H1 (cell line): Measurements from ENCODE around the gene MRPS6. TPM values are rescaled to one million over a fixed set of nuclear protein-coding genes. Genes with fewer than 3 reads are reported as not detected.

ENCODE experiments used
- CTCF ChIA-PET: fragments of 300-600 bp; sonication (Branson Sonifier 250); formaldehyde crosslinking; loops from one replicate; lab custom pipeline; 2021; ENCODE audit not compliant: partially characterized antibody; lab: Charles Lee
- POLR2A ChIA-PET: fragments of 300-600 bp; sonication (Branson Sonifier 250); formaldehyde crosslinking; loops from one replicate; lab custom pipeline; 2021; ENCODE audit warnings: inconsistent platforms; ENCODE audit not compliant: partially characterized antibody; lab: Charles Lee
- DNase-seq, 2 experiments: peaks; one replicate each; pipeline versions ENCODE4 v3.0.0 to v3.0.0-alpha.2; 2010 to 2022; ENCODE audit warnings: low spot score in 2 of 2, low read depth in 1 of 2, mixed read lengths in 1 of 2
- FAIRE-seq: peaks from 2 replicates; lab custom pipeline; 2011; peaks lifted over from hg19 to GRCh38; lab: Jason Lieb, UNC
- H2AFZ ChIP-seq: 2 replicates; pipeline ENCODE4 v1.8.1; 2012; ENCODE audit warnings: low read length, inconsistent platforms
- H2AK5ac ChIP-seq: 2 replicates; pipeline ENCODE4 v1.6.1; 2013; ENCODE audit warnings: low read depth, low read length
- H2BK120ac ChIP-seq: replicated peaks from 2 replicates; pipeline ENCODE3; 2013; ENCODE audit warnings: low read depth, low read length, inconsistent platforms
- H2BK12ac ChIP-seq: 2 replicates; pipeline ENCODE4 v1.6.1; 2013; ENCODE audit warnings: low read depth, low read length
- H2BK15ac ChIP-seq: 2 replicates; pipeline ENCODE4 v1.6.1; 2013; ENCODE audit warnings: low read length
- H2BK20ac ChIP-seq: 2 replicates; pipeline ENCODE4 v1.6.1; 2013; ENCODE audit warnings: low read length
- H2BK5ac ChIP-seq: 2 replicates; pipeline ENCODE4 v1.6.1; 2013; ENCODE audit warnings: low read depth, low read length
- H3K14ac ChIP-seq: 2 replicates; pipeline ENCODE4 v1.6.1; 2013; ENCODE audit warnings: inconsistent platforms; ENCODE audit not compliant: insufficient read length
- H3K18ac ChIP-seq: 2 replicates; pipeline ENCODE4 v1.6.1; 2013; ENCODE audit warnings: low read length; ENCODE audit errors: extremely low read depth
- H3K23ac ChIP-seq: 2 replicates; pipeline ENCODE4 v1.6.1; 2013; ENCODE audit warnings: inconsistent platforms; ENCODE audit not compliant: insufficient read length
- H3K23me2 ChIP-seq: 2 replicates; pipeline ENCODE4 v1.6.1; 2013; ENCODE audit warnings: low read depth, low read length
- H3K27ac ChIP-seq: 2 replicates; pipeline ENCODE4 v1.6.1; 2011; ENCODE audit warnings: low read depth, low read length, inconsistent platforms
- H3K27me3 ChIP-seq, 4 experiments: replicated peaks in 1 of 4; 1 replicate in 1 of 4; 2 replicates in 3 of 4; pipeline versions ENCODE4 v1.6.1 to v1.8.1; 2011 to 2013; ENCODE audit warnings: low read length in 3 of 4, mild to moderate bottlenecking in 3 of 4, inconsistent platforms in 2 of 4, mixed read lengths in 2 of 4, moderate library complexity in 1 of 4; ENCODE audit not compliant: control insufficient read depth in 3 of 4, insufficient read depth in 3 of 4; ENCODE audit errors: extremely low read depth in 1 of 4
- H3K36me3 ChIP-seq, 4 experiments: 2 replicates each; pipeline versions ENCODE4 v1.6.1 to v1.8.1; 2011 to 2013; ENCODE audit warnings: mild to moderate bottlenecking in 4 of 4, low read length in 3 of 4, moderate library complexity in 2 of 4, control low read depth in 1 of 4, inconsistent platforms in 1 of 4; ENCODE audit not compliant: insufficient read depth in 4 of 4, control insufficient read depth in 2 of 4
- H3K4ac ChIP-seq: replicated peaks from 2 replicates; pipeline ENCODE3; 2013; ENCODE audit warnings: low read length, low read depth, mixed read lengths, inconsistent platforms; ENCODE audit not compliant: insufficient read length
- H3K4me1 ChIP-seq, 4 experiments: replicated peaks in 1 of 4; 1 replicate in 1 of 4; 2 replicates in 3 of 4; pipeline versions ENCODE4 v1.6.1 to v1.8.1; 2011 to 2013; ENCODE audit warnings: low read length in 3 of 4, inconsistent platforms in 2 of 4, mixed read lengths in 1 of 4; ENCODE audit not compliant: insufficient read depth in 4 of 4, control insufficient read depth in 3 of 4
- H3K4me2 ChIP-seq, 2 experiments: 2 replicates each; pipeline versions ENCODE4 v1.6.1 to v1.8.1; 2011 to 2013; ENCODE audit warnings: low read depth in 2 of 2, low read length in 2 of 2, control low read depth in 1 of 2, inconsistent platforms in 1 of 2, mild to moderate bottlenecking in 1 of 2; ENCODE audit not compliant: insufficient read depth in 1 of 2
- H3K4me3 ChIP-seq, 4 experiments: fragments of 200-600, 300-600 bp in 1 of 4; sonication (generic), shearing (Covaris generic), sonication (Bioruptor Twin) in 1 of 4; 2 replicates each; pipeline versions ENCODE4 v1.5.1 to v1.8.1; 2011 to 2016; ENCODE audit warnings: low read length in 4 of 4, low read depth in 3 of 4, control low read depth in 2 of 4, inconsistent platforms in 2 of 4, mild to moderate bottlenecking in 2 of 4, mixed read lengths in 1 of 4, moderate library complexity in 1 of 4; ENCODE audit not compliant: insufficient read depth in 2 of 4; ENCODE audit errors: extremely low read depth in 1 of 4
- H3K56ac ChIP-seq: replicated peaks from 2 replicates; pipeline ENCODE3; 2013; ENCODE audit warnings: low read depth, mild to moderate bottlenecking, mixed read lengths, low read length, inconsistent platforms; ENCODE audit not compliant: insufficient read length
- H3K79me1 ChIP-seq: 2 replicates; pipeline ENCODE4 v1.6.1; 2013; ENCODE audit warnings: low read depth, low read length, control low read depth
- H3K79me2 ChIP-seq, 2 experiments: 2 replicates each; pipeline versions ENCODE4 v1.6.1 to v1.8.1; 2012 to 2013; ENCODE audit warnings: low read length in 2 of 2, mild to moderate bottlenecking in 2 of 2, inconsistent platforms in 1 of 2; ENCODE audit not compliant: insufficient read depth in 2 of 2, control insufficient read depth in 1 of 2
- H3K9ac ChIP-seq, 4 experiments: replicated peaks in 1 of 4; 1 replicate in 1 of 4; 2 replicates in 3 of 4; pipeline versions ENCODE4 v1.6.1 to v1.8.1; 2011 to 2013; ENCODE audit warnings: low read depth in 3 of 4, low read length in 3 of 4, control low read depth in 2 of 4, mild to moderate bottlenecking in 2 of 4, moderate library complexity in 2 of 4, inconsistent platforms in 1 of 4; ENCODE audit errors: extremely low read depth in 1 of 4
- H3K9me3 ChIP-seq, 2 experiments: 2 replicates each; pipeline versions ENCODE4 v1.6.1 to v1.8.1; 2012 to 2013; ENCODE audit warnings: mild to moderate bottlenecking in 2 of 2, moderate library complexity in 2 of 2, control low read depth in 1 of 2, inconsistent platforms in 1 of 2, low read depth in 1 of 2, low read length in 1 of 2, mixed read lengths in 1 of 2; ENCODE audit not compliant: insufficient read depth in 2 of 2
- H4K20me1 ChIP-seq, 2 experiments: replicated peaks in 1 of 2; 2 replicates each; pipeline versions ENCODE3 to v1.8.1; 2011 to 2013; ENCODE audit warnings: inconsistent platforms in 2 of 2, low read length in 2 of 2, mild to moderate bottlenecking in 1 of 2; ENCODE audit not compliant: insufficient read depth in 2 of 2, control insufficient read depth in 1 of 2
- H4K5ac ChIP-seq: 2 replicates; pipeline ENCODE4 v1.6.1; 2013; ENCODE audit warnings: low read length, low read depth, mixed read lengths, inconsistent platforms; ENCODE audit not compliant: insufficient read length
- H4K8ac ChIP-seq: 2 replicates; pipeline ENCODE4 v1.8.0; 2013; ENCODE audit warnings: mild to moderate bottlenecking, moderate library complexity, low read length, inconsistent platforms; ENCODE audit not compliant: insufficient read depth; ENCODE audit errors: extremely low read depth
- H4K91ac ChIP-seq: replicated peaks from 2 replicates; pipeline ENCODE3; 2013; ENCODE audit warnings: low read length, mixed read lengths, inconsistent platforms; ENCODE audit not compliant: insufficient read length
- polyA plus RNA-seq, 7 experiments: library from polyadenylated mRNA; depleted of rRNA in 3 of 7; stranded (reverse) in 5 of 7; unstranded in 2 of 7; fragments of >200 nt in 5 of 7; fragments of 200-250 nt in 2 of 7; gene quantifications; 1 replicate in 5 of 7; 2 replicates in 1 of 7; 4 replicates in 1 of 7; pipeline versions ENCODE4 v1.2.1 to v1.2.3, GENCODE V29; 2011 to 2013; ENCODE audit warnings: missing spikeins in 2 of 7, mixed read lengths in 2 of 7
- total RNA-seq: library from RNA; stranded (reverse); fragmentation: NEBNext Ultra II Directional; extraction: Animal tissue kit (Norgen Biotek cat#: 25700); gene quantifications from 2 replicates; pipeline ENCODE4 v1.2.1, GENCODE V29; 2021

The MRPS6 gene
- total and polyA plus RNA-seq, 2 of the 8 experiments (the other 6 are each of a cell fraction or from before 2014, with no cell fraction given), result 62.7 to 156 TPM

- H2BK120ac ChIP-seq, result no peak overlapping the region
- no peak overlapping the region for H3K18ac ChIP-seq
- H2BK5ac ChIP-seq, result no peak overlapping the region
- no peak overlapping the region for H3K4ac ChIP-seq
- no peaks in the 10 kb centered on the region; a peak in 2 of 8 replicates for H3K36me3 ChIP-seq
- no peaks in the 10 kb centered on the region for H3K23me2 ChIP-seq
- no peak overlapping the region for H2BK12ac ChIP-seq
- FAIRE-seq, result no peak
- no peak for DNase-seq
- peaks cover 7% of the 10 kb centered on the region for H3K79me1 ChIP-seq
- no peak overlapping the region for H3K23ac ChIP-seq
- H4K5ac ChIP-seq, result no peak overlapping the region
- POLR2A ChIA-PET, result interaction anchor here (0.6 to 0.7 kb wide), 2 partner anchors 11 to 24 kb away, joined by 3 read pairs; no protein-coding TSS in a partner anchor
- peaks cover 0 to 7% (median under 1%) of the 10 kb centered on the region in 4 experiments; a peak in 4 of 7 replicates for H3K4me1 ChIP-seq
- H2BK15ac ChIP-seq, result no peak overlapping the region
- H4K20me1 ChIP-seq, result peaks cover 4 to 7% of the 10 kb centered on the region in 2 experiments
- CTCF ChIA-PET, result interaction anchor here (0.6 to 12.2 kb wide), 4 partner anchors 13 to 49 kb away, joined by 4 to 103 read pairs (median 10); no protein-coding TSS in a partner anchor
- H2BK20ac ChIP-seq, result no peak overlapping the region
- H3K9ac ChIP-seq, result no peak overlapping the region
- H3K14ac ChIP-seq, result no peak overlapping the region
- no peak overlapping the region for H3K4me2 ChIP-seq
- H4K8ac ChIP-seq, result no peak overlapping the region
- no peaks in the 10 kb centered on the region for H3K9me3 ChIP-seq
- no peak overlapping the region for H2AFZ ChIP-seq
- no peaks in the 10 kb centered on the region for H3K27me3 ChIP-seq
- H2AK5ac ChIP-seq, result no peak overlapping the region
- H4K91ac ChIP-seq, result no peak overlapping the region
- no peak overlapping the region for H3K27ac ChIP-seq
- H3K79me2 ChIP-seq, result peaks cover 0 to 97% of the 10 kb centered on the region in 2 experiments; a peak in 3 of 4 replicates
- no peak overlapping the region for H3K56ac ChIP-seq
- H3K4me3 ChIP-seq, result no peak overlapping the region
Measured at GRCh38 chr21:34105947-34106541, 32.7 kb downstream of the MRPS6 start.
